Measurements from ENCODE around the gene NTF3. TPM values are rescaled to one million over a fixed set of nuclear protein-coding genes. Genes with fewer than 3 reads are reported as not detected.

Gene NTF3
- total RNA-seq, 1 donor from 2014 or later, result 8.9 TPM

GRCh38 chr12:5522432-5523335, 90.8 kb downstream of the NTF3 start:
- FAIRE-seq (no peak), DNase-seq (ENCODE audit: low read depth) (no peak)
- Mint-ChIP-seq H3K27me3 (ENCODE audit: low read depth, unreplicated experiment) (peaks cover 29% of the 10 kb centered on the region), H3K36me3 (ENCODE audit: low read depth, unreplicated experiment) (peaks cover 5% of the 10 kb centered on the region), H3K27ac (ENCODE audit: unreplicated experiment) (no peak overlapping the region), H3K4me1 (ENCODE audit: low read depth, unreplicated experiment) (peaks cover 1% of the 10 kb centered on the region), H3K4me3 (ENCODE audit: unreplicated experiment) (no peak overlapping the region), H3K9me3 (ENCODE audit: unreplicated experiment) (peaks cover 1% of the 10 kb centered on the region)
- Histone ChIP-seq H3K79me2 (ENCODE audit: insufficient read depth, low read length) (no peaks in the 10 kb centered on the region), H3K27ac (ENCODE audit: low read depth, low read length) (no peak overlapping the region), H3K9me3 (ENCODE audit: insufficient read depth, low read depth, low read length) (no peaks in the 10 kb centered on the region), H4K20me1 (ENCODE audit: insufficient read depth, low read length) (no peaks in the 10 kb centered on the region), H3K27me3 (ENCODE audit: insufficient read depth, low read length) (no peaks in the 10 kb centered on the region), H3K36me3 (ENCODE audit: insufficient read depth, low read length) (no peaks in the 10 kb centered on the region), H3K4me3 (ENCODE audit: insufficient read depth, low read depth, low read length) (no peak overlapping the region), H3K4me1 (ENCODE audit: insufficient read depth, low read length) (no peaks in the 10 kb centered on the region), H2AFZ (ENCODE audit: low read depth, low read length) (no peak overlapping the region), H3K9ac (ENCODE audit: low read length) (no peak overlapping the region), H3K4me2 (ENCODE audit: low read length) (no peak overlapping the region)
- no peak for TF ChIP-seq EZH2 (IDR thresholded peaks at IDR 0.05; ENCODE audit: insufficient read depth, low read length)
- no peak for TF ChIP-seq CTCF (IDR thresholded peaks at IDR 0.05; ENCODE audit: insufficient read depth, low read depth, low read length)

GRCh38 chr12:5523396-5524115, 91.6 kb downstream of the NTF3 start:
- no peaks in the 10 kb centered on the region for H4K20me1 ChIP-seq (ENCODE audit: insufficient read depth, low read length)
- FAIRE-seq (no peak), DNase-seq (ENCODE audit: low read depth) (no peak)
- no peaks in the 10 kb centered on the region for H3K27me3 ChIP-seq (ENCODE audit: insufficient read depth, low read length)
- peaks cover 1% of the 10 kb centered on the region for H3K4me1 Mint-ChIP-seq (ENCODE audit: low read depth, unreplicated experiment)
- TF ChIP-seq EZH2 (IDR thresholded peaks at IDR 0.05; ENCODE audit: insufficient read depth, low read length) (no peak), CTCF (IDR thresholded peaks at IDR 0.05; ENCODE audit: insufficient read depth, low read depth, low read length) (no peak)
- H3K27ac Mint-ChIP-seq (ENCODE audit: unreplicated experiment), result no peak overlapping the region
- no peak overlapping the region for H3K4me3 ChIP-seq (ENCODE audit: insufficient read depth, low read depth, low read length)
- no peaks in the 10 kb centered on the region for H3K9me3 ChIP-seq (ENCODE audit: insufficient read depth, low read depth, low read length)
- no peak overlapping the region for H2AFZ ChIP-seq (ENCODE audit: low read depth, low read length)
- H3K36me3 Mint-ChIP-seq (ENCODE audit: low read depth, unreplicated experiment), result peaks cover 5% of the 10 kb centered on the region
- peaks cover 29% of the 10 kb centered on the region for H3K27me3 Mint-ChIP-seq (ENCODE audit: low read depth, unreplicated experiment)
- no peaks in the 10 kb centered on the region for H3K79me2 ChIP-seq (ENCODE audit: insufficient read depth, low read length)
- H3K36me3 ChIP-seq (ENCODE audit: insufficient read depth, low read length), result no peaks in the 10 kb centered on the region
- H3K4me3 Mint-ChIP-seq (ENCODE audit: unreplicated experiment), result no peak overlapping the region
- H3K4me2 ChIP-seq (ENCODE audit: low read length), result no peak overlapping the region
- H3K9me3 Mint-ChIP-seq (ENCODE audit: unreplicated experiment), result peaks cover 1% of the 10 kb centered on the region
- H3K4me1 ChIP-seq (ENCODE audit: insufficient read depth, low read length), result no peaks in the 10 kb centered on the region
- H3K9ac ChIP-seq (ENCODE audit: low read length), result no peak overlapping the region
- H3K27ac ChIP-seq (ENCODE audit: low read depth, low read length), result no peak overlapping the region

Data from astrocyte (in vitro differentiated cells and primary cell).